ENCODE results near the gene POLN. TPM values are rescaled to one million over a fixed set of nuclear protein-coding genes. Genes with fewer than 3 reads are reported as not detected.

POLN gene
- total and polyA plus RNA-seq, 2 of the 4 experiments (the other 2 are of a cell fraction): 0.63 to 0.72 TPM

DNA sequence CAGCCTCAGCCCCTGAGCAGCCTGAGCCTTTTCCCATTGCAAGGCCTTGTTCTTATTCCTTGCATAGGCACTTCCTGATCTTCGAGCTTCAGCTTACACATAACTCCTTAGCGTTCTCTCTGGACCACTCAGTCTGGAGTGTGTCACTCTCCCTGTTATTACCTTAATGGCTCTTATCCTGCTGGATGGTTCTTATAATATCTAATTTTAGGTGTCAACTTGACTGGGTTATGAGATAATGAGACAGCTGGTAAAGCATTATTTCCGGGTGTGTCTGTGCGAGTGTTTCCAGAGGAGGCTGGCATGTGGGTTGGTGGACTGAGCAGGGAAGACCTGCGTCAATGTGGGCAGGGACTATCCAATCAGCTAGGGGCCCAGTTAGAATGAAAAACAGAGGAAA lies 75.7 kb downstream of the POLN start:
- dilution Hi-C loops (cut with HindIII; ENCODE audit: low sequenced_read_pairs, unreplicated experiment): no loop called here

More for the DNA sequence above, 75.7 kb downstream of the POLN start:
- H3K14ac ChIP-seq (replicated peaks; ENCODE audit: low read depth, low read length): no peak overlapping the region
- no peaks in the 10 kb centered on the region for H3K27me3 ChIP-seq (ENCODE audit: control insufficient read depth, insufficient read depth, low read length)
- no peak overlapping the region for H3K9ac ChIP-seq (ENCODE audit: low read depth, low read length)
- POLR2A ChIA-PET (ENCODE audit: unreplicated experiment): no interaction called here
- no peaks in the 10 kb centered on the region for H3K9me1 ChIP-seq (ENCODE audit: insufficient read depth, low read length)
- no peaks in the 10 kb centered on the region for H3K4me1 ChIP-seq (ENCODE audit: control insufficient read depth, insufficient read depth, low read length)
- no peak overlapping the region for H3K4me2 ChIP-seq (ENCODE audit: low read depth, low read length)
- ATAC-seq (ENCODE audit: low read depth) (no peak), DNase-seq (no peak)
- H2BK5ac ChIP-seq (ENCODE audit: low read depth, low read length, poor library complexity, severe bottlenecking): no peak overlapping the region
- H3K4ac ChIP-seq (ENCODE audit: low read depth, low read length): no peak overlapping the region
- H3K56ac ChIP-seq (ENCODE audit: extremely low read depth, insufficient read depth, low read length): no peak overlapping the region
- no peak overlapping the region for H3K4me3 ChIP-seq (ENCODE audit: insufficient read depth, low read depth, low read length)
- H4K91ac ChIP-seq (ENCODE audit: insufficient read depth, low read depth, low read length): no peak overlapping the region
- H2AK5ac ChIP-seq (ENCODE audit: low read depth, low read length): no peak overlapping the region
- intact Hi-C loops (cut with micrococcal nuclease) (no loop called here), in situ Hi-C loops (cut with MboI; ENCODE audit: low sequenced_read_pairs) (no loop called here)
- TF ChIP-seq MAZ (IDR thresholded peaks at IDR 0.05; ENCODE audit: borderline replicate concordance, low read depth, low read length) (no peak), SMC3 (IDR thresholded peaks at IDR 0.05; ENCODE audit: low read depth, low read length) (no peak), RAD21 (IDR thresholded peaks at IDR 0.05; ENCODE audit: low read length) (no peak), ELK1 (IDR thresholded peaks at IDR 0.05; ENCODE audit: borderline replicate concordance, low read depth, low read length) (no peak), RCOR1 (IDR thresholded peaks at IDR 0.05; ENCODE audit: insufficient replicate concordance, low read length) (no peak), MXI1 (IDR thresholded peaks at IDR 0.05; ENCODE audit: borderline replicate concordance, low read depth, low read length) (no peak), NFE2L2 (IDR thresholded peaks at IDR 0.05; ENCODE audit: low read depth, low read length) (no peak), POLR2A (IDR thresholded peaks at IDR 0.05; ENCODE audit: low read depth, low read length) (no peak), CHD1 (IDR thresholded peaks at IDR 0.05; ENCODE audit: low read depth, low read length) (no peak), CEBPB (IDR thresholded peaks at IDR 0.05; ENCODE audit: low read depth, low read length) (no peak), FOS (IDR thresholded peaks at IDR 0.05; ENCODE audit: low read depth, low read length) (no peak), USF2 (IDR thresholded peaks at IDR 0.05; ENCODE audit: low read depth, low read length) (no peak), RFX5 (IDR thresholded peaks at IDR 0.05; ENCODE audit: low read depth, low read length) (no peak)
- TF ChIP-seq, protein P1, sequence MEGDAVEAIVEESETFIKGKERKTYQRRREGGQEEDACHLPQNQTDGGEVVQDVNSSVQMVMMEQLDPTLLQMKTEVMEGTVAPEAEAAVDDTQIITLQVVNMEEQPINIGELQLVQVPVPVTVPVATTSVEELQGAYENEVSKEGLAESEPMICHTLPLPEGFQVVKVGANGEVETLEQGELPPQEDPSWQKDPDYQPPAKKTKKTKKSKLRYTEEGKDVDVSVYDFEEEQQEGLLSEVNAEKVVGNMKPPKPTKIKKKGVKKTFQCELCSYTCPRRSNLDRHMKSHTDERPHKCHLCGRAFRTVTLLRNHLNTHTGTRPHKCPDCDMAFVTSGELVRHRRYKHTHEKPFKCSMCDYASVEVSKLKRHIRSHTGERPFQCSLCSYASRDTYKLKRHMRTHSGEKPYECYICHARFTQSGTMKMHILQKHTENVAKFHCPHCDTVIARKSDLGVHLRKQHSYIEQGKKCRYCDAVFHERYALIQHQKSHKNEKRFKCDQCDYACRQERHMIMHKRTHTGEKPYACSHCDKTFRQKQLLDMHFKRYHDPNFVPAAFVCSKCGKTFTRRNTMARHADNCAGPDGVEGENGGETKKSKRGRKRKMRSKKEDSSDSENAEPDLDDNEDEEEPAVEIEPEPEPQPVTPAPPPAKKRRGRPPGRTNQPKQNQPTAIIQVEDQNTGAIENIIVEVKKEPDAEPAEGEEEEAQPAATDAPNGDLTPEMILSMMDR (conservative IDR thresholded peaks at IDR 0.05; ENCODE audit: low read depth, low read length): no peak
- H2AFZ ChIP-seq (replicated peaks; ENCODE audit: low read length, poor library complexity): no peak overlapping the region
- no TSS peak for BruUV-seq (replicated peaks)
- no peak overlapping the region for H4K5ac ChIP-seq (ENCODE audit: low read depth, low read length)
- no peak overlapping the region for H2BK120ac ChIP-seq (ENCODE audit: low read depth, low read length)
- H3K9me3 ChIP-seq (ENCODE audit: control insufficient read depth, insufficient read depth, low read length): no peaks in the 10 kb centered on the region
- no peak overlapping the region for H2BK15ac ChIP-seq (ENCODE audit: low read depth, low read length)
- no peaks in the 10 kb centered on the region; the same call in none of the 2 replicates for H3K36me3 ChIP-seq (ENCODE audit: control insufficient read depth, insufficient read depth, low read length)
- 90% methylated on average over 2 of the region's 5 CpGs; no CpG with 5 or more reads in 1 of the 2 experiments for WGBS, 2 experiments (ENCODE audit: extremely low coverage in 2 of 2, insufficient read length in 1 of 2)
- no peaks in the 10 kb centered on the region for H3K79me1 ChIP-seq (ENCODE audit: low read depth in 1 of 2, low read length in 2 of 2)
- CTCF ChIA-PET: no interaction called here
- no peak overlapping the region for H2BK20ac ChIP-seq (ENCODE audit: low read depth, low read length)
- no peaks in the 10 kb centered on the region for H4K20me1 ChIP-seq (ENCODE audit: insufficient read depth, low read length)
- H3K23ac ChIP-seq (ENCODE audit: low read depth, low read length): no peak overlapping the region
- H4K8ac ChIP-seq (ENCODE audit: low read depth in 2 of 2, low read length in 2 of 2): no peak overlapping the region
- no peak overlapping the region for H2AK9ac ChIP-seq (replicated peaks; ENCODE audit: low read depth, low read length, poor library complexity)
- H3K18ac ChIP-seq (ENCODE audit: low read depth, low read length): no peak overlapping the region
- no peak overlapping the region for H3K27ac ChIP-seq (ENCODE audit: insufficient read depth, low read length)

Measured in IMR-90 (cell line).